OCI-LY3 (cell line): ENCODE results near the gene ELOVL7.

Experiments
- H2AFZ ChIP-seq: fragments of 200-600, 300-600 bp; shearing (Covaris generic); 2 replicates; pipeline ENCODE4 v1.6.0; 2014; ENCODE audit warnings: antibody characterized with exemption, low read depth, low read length
- H3K27ac ChIP-seq: fragments of 200-600, 300-600 bp; sonication (generic); 2 replicates; pipeline ENCODE4 v1.5.1; 2014; ENCODE audit warnings: mild to moderate bottlenecking, low read length, moderate library complexity, mixed read lengths
- H3K27me3 ChIP-seq: fragments of 200-600, 300-600 bp; sonication (generic); 2 replicates; pipeline ENCODE4 v1.6.1; 2014; ENCODE audit warnings: low read depth, low read length, mixed read lengths
- H3K36me3 ChIP-seq: fragments of 200-600, 300-600 bp; sonication (generic); replicated peaks from 2 replicates; pipeline ENCODE3; 2014; ENCODE audit warnings: low read depth, low read length, mixed read lengths
- H3K4me1 ChIP-seq: fragments of 300-600, 200-600 bp; sonication (generic); 2 replicates; pipeline ENCODE4 v1.6.1; 2014; ENCODE audit warnings: low read length, mixed read lengths
- H3K4me2 ChIP-seq: fragments of 200-600, 300-600 bp; sonication (generic); 2 replicates; pipeline ENCODE4 v1.6.1; 2014; ENCODE audit warnings: low read length, mixed read lengths
- H3K4me3 ChIP-seq: fragments of 300-600, 200-600 bp; sonication (generic); 2 replicates; pipeline ENCODE4 v1.5.1; 2014; ENCODE audit warnings: antibody characterized with exemption, mild to moderate bottlenecking, low read length, moderate library complexity
- H3K79me2 ChIP-seq: fragments of 300-600, 200-600 bp; shearing (Covaris generic); 2 replicates; pipeline ENCODE4 v1.6.1; 2014; ENCODE audit warnings: mild to moderate bottlenecking, low read length, mixed read lengths
- H3K9ac ChIP-seq: fragments of 300-600, 200-600 bp; shearing (Covaris generic); 2 replicates; pipeline ENCODE4 v1.6.0; 2014; ENCODE audit warnings: mild to moderate bottlenecking, low read length, moderate library complexity
- H3K9me3 ChIP-seq: fragments of 200-600, 300-600 bp; shearing (Covaris generic); 2 replicates; pipeline ENCODE4 v1.6.1; 2014; ENCODE audit warnings: low read length, mixed read lengths; ENCODE audit not compliant: insufficient read depth
- H4K20me1 ChIP-seq: fragments of 200-600, 300-600 bp; sonication (generic); 2 replicates; pipeline ENCODE4 v1.6.1; 2016; ENCODE audit warnings: low read length, mixed read lengths; ENCODE audit not compliant: insufficient read depth
- EZH2phosphoT487 ChIP-seq: fragments of 200-600 bp; shearing (Covaris generic); IDR thresholded peaks from 2 replicates; pipeline ENCODE4 v1.6.1; 2018; ENCODE audit warnings: antibody characterized with exemption, mixed run types, low read depth
- TF ChIP-seq, protein P1 (sequence below): fragments of 200-600, 300-600 bp; sonication (generic); IDR thresholded peaks from 2 replicates; pipeline ENCODE4 v1.5.1; 2014; ENCODE audit warnings: antibody characterized with exemption, low read length, low read depth

ELOVL7 gene

DNA sequence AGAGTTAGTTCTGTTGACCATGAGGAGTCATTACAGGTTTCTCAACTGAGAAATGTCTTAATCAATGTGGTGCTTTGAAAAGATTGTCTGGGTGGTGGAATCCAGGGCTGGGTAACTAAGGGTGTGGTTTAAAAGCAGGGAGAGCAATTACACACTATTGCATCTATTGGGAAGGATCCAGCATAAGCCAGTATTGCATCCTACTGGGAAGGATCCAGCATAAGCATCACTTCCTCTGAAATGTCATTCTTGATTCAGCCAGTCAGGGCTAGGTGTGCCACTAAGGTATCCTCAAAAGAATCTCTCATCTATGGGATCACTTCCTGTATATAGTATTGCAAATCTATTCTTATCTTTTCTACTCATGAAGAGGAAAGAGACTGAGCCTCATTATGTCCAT lies 38.6 kb downstream of the ELOVL7 start:
- no peaks in the 10 kb centered on the region for H3K27me3 ChIP-seq
- no peak for TF ChIP-seq EZH2phosphoT487
- TF ChIP-seq, protein P1, sequence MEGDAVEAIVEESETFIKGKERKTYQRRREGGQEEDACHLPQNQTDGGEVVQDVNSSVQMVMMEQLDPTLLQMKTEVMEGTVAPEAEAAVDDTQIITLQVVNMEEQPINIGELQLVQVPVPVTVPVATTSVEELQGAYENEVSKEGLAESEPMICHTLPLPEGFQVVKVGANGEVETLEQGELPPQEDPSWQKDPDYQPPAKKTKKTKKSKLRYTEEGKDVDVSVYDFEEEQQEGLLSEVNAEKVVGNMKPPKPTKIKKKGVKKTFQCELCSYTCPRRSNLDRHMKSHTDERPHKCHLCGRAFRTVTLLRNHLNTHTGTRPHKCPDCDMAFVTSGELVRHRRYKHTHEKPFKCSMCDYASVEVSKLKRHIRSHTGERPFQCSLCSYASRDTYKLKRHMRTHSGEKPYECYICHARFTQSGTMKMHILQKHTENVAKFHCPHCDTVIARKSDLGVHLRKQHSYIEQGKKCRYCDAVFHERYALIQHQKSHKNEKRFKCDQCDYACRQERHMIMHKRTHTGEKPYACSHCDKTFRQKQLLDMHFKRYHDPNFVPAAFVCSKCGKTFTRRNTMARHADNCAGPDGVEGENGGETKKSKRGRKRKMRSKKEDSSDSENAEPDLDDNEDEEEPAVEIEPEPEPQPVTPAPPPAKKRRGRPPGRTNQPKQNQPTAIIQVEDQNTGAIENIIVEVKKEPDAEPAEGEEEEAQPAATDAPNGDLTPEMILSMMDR, result no peak
- no peaks in the 10 kb centered on the region for H4K20me1 ChIP-seq
- no peaks in the 10 kb centered on the region for H3K4me1 ChIP-seq
- H3K36me3 ChIP-seq, result no peaks in the 10 kb centered on the region
- H3K4me2 ChIP-seq, result no peak overlapping the region
- no peaks in the 10 kb centered on the region for H3K9me3 ChIP-seq
- no peaks in the 10 kb centered on the region for H3K79me2 ChIP-seq
- no peak overlapping the region for H3K4me3 ChIP-seq
- H2AFZ ChIP-seq, result no peak overlapping the region
- no peak overlapping the region for H3K27ac ChIP-seq
- H3K9ac ChIP-seq, result no peak overlapping the region

DNA sequence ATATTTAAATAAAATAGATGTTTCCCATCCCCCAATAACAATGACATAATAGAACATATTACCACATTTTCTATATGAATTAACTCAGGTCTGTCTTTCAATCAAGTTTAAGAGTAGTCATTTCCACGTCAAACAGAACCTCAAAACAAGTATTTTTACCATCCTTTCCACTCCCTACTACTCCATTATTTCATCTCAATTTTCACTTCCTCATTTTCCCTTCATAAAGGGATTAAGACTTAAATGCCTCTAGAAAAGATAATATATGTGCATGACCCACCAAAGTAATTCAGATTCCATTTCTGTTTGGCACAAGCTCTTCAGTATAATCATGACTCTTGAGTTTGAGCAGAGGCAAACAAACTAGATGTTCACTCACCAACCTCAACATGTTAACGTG lies 40.4 kb downstream of the ELOVL7 start:
- H3K4me2 ChIP-seq, result no peak overlapping the region
- H4K20me1 ChIP-seq, result no peaks in the 10 kb centered on the region
- H3K36me3 ChIP-seq, result no peaks in the 10 kb centered on the region

DNA sequence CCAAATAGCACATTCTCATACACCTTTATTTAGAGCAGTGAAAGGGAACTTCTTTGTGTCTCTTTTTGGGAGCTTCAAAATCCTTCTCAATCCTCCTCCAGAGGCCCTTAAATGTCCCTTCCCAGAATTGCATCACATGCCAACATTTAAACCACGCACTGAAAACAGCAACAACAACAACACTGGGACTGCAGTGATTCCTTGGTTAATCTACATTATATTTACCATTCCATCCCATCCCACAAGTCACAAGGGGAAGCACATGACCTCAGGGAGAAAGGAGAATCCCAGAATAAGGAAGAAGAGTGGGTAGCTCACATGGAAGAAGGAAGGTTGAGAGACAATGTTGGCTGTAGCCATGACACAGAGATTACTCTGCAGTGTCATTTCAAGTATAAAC lies 41.1 kb downstream of the ELOVL7 start:
- no peaks in the 10 kb centered on the region for H3K36me3 ChIP-seq
- no peak overlapping the region for H3K9ac ChIP-seq
- H3K4me1 ChIP-seq, result no peaks in the 10 kb centered on the region
- H3K4me3 ChIP-seq, result no peak overlapping the region
- H3K27me3 ChIP-seq, result no peaks in the 10 kb centered on the region
- no peaks in the 10 kb centered on the region for H3K9me3 ChIP-seq
- H2AFZ ChIP-seq, result no peak overlapping the region
- no peaks in the 10 kb centered on the region for H4K20me1 ChIP-seq
- no peak for TF ChIP-seq EZH2phosphoT487
- TF ChIP-seq, protein P1, result no peak
- H3K79me2 ChIP-seq, result no peaks in the 10 kb centered on the region
- H3K27ac ChIP-seq, result no peak overlapping the region
- H3K4me2 ChIP-seq, result no peak overlapping the region

More for the DNA sequence above, 40.4 kb downstream of the ELOVL7 start:
- H3K79me2 ChIP-seq, result no peaks in the 10 kb centered on the region
- no peak for TF ChIP-seq EZH2phosphoT487
- TF ChIP-seq, protein P1, result no peak
- H3K4me3 ChIP-seq, result no peak overlapping the region
- H3K27me3 ChIP-seq, result no peaks in the 10 kb centered on the region
- H3K9me3 ChIP-seq, result no peaks in the 10 kb centered on the region
- no peaks in the 10 kb centered on the region for H3K4me1 ChIP-seq
- H3K27ac ChIP-seq, result no peak overlapping the region
- H2AFZ ChIP-seq, result no peak overlapping the region
- no peak overlapping the region for H3K9ac ChIP-seq

DNA sequence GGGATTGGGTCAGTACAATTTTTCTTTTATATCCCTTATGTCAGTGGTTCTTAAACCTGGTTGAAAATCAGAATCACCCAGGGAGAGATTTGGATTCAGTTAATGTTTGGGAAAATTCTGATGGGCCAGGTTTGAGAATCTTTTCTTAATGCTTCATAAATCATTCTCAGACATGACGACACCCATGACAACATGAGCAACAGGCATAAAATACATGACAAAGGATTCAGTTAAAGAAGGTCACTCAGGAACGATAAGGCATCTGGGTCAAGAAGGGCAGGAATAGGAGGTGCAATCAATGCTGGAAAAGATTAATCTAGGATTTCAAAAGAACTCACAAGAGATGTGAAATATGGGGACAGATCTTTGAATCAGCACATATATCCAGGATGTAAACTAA lies 41.8 kb downstream of the ELOVL7 start:
- H3K4me2 ChIP-seq, result no peak overlapping the region
- no peaks in the 10 kb centered on the region for H3K4me1 ChIP-seq
- no peak overlapping the region for H3K27ac ChIP-seq
- no peaks in the 10 kb centered on the region for H3K79me2 ChIP-seq
- no peak overlapping the region for H3K4me3 ChIP-seq
- H2AFZ ChIP-seq, result no peak overlapping the region
- TF ChIP-seq, protein P1, result no peak
- TF ChIP-seq EZH2phosphoT487, result no peak
- no peaks in the 10 kb centered on the region for H4K20me1 ChIP-seq
- no peak overlapping the region for H3K9ac ChIP-seq
- H3K36me3 ChIP-seq, result no peaks in the 10 kb centered on the region
- no peaks in the 10 kb centered on the region for H3K9me3 ChIP-seq
- no peaks in the 10 kb centered on the region for H3K27me3 ChIP-seq
